Left hindlimb (tissue), 1 donor: Measurements from ENCODE around the gene ARL5C.
"Not testable (repeated sequence)": the region's sequence is repeated elsewhere in the genome, so short reads cannot be mapped to it uniquely, and the experiment has no call there.

Source experiments
- DNase-seq: peaks from one replicate; pipeline ENCODE4 v3.0.0-alpha.2; 2018

ARL5C gene

DNA sequence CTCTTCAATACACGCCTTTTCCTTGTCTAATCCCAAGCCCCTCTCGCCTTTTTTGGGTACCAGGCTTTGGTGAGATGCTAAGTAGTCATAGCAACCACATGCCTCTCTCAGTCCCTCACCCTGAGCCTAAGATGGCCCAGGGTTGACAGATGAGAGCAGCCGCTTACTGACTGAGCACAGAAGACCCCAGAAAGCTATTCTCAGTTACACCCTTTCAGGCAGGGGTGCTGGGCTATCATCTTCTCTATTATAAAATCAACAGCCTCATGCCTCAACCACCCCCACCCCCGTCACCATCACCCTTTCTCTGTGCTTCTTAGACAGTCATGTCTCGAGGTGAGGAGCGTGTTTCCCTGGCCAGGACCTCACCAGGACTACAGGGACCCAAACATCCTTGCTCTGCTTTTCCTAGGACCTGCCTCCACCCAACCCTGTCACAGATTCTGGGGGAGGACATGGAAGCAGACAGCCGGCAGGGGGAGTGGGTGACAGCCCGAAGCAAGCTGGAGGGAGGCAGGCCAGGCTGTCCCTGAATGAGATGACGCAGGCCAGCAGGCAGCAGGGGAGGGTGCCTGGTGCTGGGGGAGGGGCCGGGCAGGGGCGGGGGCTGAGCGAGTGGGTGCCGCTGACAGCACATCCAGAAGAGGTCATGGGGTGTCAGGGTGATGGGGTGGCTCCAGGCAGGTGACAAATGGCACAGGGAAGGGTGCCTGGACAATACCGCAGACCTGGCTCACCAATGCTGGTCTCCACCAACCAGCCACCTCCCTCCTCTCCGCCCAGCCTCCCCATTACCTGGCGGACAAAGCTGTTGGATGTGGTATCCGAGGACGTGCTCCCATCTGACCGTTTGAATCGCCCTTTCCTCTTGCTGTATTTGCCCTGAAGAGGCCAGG lies 28.4 kb upstream of the ARL5C start:
- DNase-seq = peak; percentile 75

DNA sequence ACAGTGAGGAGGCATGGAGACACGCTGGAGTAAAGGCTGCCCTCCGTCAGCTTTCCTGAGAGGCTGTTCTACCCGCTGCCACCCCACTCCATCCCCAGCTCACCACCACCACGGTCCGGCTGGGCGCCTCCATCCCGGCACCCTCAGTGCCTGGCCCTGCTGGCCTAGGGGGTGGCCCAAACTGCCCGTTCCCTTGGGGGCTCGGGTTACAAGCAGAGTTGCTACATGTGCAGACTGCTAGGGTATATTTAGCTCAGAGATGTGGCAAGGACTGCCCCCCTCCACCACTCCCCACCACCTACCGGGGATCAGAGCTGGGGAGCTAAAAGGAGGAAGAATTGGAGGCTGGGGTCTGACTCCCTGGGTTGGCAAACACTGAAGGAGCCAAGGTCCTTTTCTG lies 27.4 kb upstream of the ARL5C start:
- no peak for DNase-seq

DNA sequence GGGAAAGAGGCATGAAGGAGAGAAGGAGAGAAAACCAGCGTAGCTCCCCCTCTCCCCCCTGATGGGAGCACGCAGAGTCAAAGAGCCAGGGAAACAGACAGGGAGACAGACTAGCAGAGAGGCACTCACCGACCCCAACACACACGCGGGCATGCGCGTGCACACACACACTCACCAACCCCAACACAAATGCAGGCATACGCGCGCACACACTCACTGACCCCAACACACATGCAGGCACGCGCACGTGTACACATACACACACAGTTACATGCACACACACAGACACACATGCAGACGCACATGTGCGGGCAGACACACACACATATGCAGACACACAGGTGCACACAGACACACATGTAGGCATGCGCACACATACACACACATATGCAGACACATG lies 26.9 kb upstream of the ARL5C start:
- no peak for DNase-seq

DNA sequence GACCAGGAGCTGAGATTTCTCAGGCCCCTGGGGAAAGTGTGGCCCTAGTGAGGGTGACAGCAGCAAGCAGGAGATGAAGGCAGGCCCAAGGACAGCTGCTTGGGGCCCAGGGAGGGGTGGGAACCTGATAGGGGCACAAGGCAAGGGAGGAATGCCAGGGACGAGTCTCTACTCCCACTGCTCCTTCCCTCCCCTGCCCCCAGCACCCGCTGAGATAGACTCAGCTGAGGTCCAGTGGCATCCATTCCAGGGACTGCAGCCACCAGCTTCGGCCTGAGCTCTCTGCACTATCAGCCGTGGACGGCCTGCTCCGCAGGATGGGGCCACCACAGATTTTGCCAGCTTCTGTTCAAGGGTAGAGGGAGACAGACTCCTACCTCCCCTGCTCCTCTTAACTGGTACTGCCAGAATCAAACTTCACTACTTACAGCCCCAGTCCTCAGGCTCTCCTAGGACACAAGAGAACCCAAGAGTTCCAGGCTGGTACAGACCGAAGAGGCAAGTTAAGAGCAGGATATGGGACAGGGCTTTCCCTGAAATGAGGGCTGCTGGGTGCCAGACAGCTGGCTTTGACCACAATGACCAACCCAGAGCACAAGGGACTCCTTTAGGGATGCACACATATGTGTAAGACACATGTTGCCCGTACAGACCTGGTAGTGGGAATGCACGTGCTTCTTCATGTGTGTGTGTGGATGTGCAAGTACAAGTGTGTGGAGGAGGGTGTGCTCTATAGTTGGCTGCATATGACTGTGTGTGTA lies 26.0 kb upstream of the ARL5C start:
- no peak for DNase-seq

DNA sequence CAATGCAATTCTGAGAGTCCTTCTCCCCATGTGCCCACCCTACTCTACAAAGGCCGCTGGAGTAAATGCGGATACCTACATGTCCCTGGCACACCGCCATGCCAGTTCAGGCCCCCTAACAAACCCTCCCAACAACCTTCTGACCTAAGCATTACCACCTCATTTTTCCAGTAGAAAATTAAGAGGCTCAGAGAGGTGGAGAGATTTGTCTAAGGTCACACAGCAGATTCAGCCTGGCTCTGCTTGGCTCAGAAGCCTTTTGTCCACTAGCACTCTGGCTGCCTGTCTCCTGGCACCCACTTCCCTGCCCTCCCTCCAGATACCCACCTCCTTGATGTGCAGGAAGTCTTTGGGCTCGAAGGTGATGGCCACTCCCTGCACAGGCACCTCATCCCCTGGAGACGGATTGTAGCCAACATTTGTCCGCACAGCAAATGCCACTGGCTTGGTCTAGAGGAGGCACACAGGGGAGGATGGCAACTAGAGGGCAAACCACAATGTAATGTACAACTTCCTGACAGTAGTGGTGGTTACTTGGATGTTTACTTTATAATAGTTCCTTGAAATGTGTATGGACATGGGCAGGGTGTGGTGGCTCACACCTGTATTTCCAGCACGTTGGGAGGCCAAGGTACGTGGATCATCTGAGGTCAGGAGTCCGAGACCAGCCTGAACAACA lies 21.3 kb upstream of the ARL5C start:
- DNase-seq = no peak

DNA sequence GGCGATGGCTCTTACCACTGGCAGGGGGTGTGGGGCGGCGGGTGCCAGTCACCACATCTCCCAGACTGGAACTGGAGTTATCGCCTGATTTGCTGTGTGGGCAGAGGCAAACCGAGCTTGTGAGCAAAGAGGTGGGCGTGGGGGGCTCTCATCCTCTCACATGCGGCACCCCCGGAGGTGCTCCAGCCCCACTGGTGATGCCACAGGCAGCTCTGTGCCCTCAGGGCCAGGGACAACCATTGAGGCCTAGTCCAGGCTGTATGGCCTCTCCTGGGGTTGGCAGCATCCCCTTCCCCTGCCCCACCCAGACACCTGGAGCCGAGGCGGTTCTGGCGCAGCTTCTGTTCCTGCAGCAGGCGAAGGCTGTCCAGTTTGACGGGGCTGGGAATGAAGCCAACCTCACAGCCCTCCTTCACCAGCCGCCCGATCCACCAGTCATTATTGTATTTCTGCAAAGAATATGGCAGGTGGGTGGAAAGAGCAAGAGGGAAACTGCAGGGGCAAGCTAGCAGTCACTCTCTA lies 20.6 kb upstream of the ARL5C start:
- no peak for DNase-seq

DNA sequence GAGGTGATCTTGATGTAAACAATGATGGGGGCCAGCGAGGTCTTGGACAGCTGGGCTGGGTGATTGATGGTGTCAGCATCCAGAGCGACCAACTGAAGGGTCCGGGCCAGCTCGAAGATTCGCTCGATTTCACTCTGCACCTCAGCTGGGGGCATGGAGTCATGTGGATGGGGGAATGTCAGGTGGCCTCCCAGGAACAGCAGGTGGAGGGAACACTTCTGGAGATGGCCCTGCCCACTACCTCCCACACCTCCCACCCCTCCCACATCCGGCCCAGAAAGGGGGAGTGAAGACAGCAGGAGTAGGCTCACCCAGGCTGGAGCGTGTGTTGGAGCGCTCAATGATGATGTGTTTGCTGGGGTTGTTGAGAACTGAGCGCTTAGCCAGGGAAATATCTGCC lies 17.8 kb upstream of the ARL5C start:
- DNase-seq = no peak

DNA sequence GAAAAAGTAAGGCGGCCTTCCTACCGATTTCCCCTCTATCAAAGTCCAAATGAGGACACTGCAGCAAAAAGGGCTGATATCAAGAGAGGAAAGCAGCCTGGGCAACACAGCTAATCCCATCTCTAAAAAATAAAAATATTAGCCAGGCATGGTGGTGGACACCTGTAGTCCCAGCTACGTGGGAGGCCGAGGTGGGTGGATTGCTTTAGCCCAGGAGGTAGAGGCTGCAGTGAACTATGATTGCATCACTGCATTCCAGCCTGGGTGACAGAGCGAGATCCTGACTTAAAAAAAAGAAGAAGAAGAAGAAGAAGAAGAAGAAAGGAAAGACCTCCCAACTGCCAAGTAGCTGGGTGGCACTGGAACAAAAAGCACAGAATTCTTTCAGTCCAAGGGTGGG lies 17.1 kb upstream of the ARL5C start:
- DNase-seq = no peak

DNA sequence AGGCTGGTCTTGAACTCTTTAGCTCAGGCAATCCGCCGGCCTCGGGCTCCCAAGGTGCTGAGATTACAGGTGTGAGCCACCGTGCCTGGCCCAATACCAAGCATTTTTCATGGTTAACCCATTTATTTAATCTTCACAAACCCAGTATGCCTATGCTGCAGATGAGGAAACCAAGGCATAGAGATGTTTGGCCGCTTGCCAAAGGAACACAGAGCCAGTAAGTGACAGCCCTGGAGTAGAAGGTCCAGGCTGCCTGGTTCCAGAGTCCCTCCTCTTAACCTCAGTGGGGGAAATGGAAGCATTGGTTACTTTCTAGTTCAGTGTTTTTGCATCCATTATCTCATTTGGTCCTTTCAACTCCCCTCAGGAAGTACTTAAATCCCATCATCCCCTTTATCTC lies 15.3 kb upstream of the ARL5C start:
- no peak for DNase-seq

DNA sequence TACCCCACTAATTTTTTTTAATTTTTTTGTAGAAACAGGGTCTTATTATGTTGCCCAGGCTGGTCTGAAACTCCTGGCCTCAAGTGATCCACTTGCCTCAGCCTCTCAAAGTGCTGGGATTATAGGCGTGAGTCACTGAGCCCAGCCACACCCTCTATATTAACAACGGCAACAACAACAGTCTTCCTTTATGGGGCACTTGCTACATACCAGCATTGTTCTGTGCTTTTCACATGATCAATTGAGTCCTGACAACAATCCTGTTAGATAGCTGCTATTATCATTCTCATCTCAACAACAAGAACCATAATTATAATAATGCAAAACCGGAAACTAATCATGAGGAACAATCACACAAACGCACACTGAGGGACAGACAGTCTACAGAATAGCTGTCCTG lies 12.6 kb upstream of the ARL5C start:
- DNase-seq = no peak

DNA sequence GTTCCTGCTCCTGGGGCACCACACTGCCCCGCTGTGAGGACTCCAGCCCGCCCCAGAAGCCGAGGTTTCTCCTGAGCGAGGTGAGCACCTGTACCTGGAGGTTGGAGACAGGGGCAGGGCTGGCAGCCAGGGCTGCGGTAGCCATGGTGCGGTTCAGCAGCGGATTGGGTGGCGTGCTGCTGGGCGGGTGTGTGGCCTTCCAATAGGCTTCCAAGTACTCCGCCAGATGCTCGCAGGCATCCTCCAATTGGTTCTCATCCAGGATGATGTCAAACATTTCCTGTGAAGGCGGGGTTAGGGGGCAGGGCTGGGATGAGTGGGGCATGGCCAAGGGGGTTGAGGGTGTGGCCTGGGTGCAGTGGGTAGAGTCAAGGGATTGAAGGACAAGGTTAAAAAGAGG lies 11.3 kb upstream of the ARL5C start:
- DNase-seq = no peak

DNA sequence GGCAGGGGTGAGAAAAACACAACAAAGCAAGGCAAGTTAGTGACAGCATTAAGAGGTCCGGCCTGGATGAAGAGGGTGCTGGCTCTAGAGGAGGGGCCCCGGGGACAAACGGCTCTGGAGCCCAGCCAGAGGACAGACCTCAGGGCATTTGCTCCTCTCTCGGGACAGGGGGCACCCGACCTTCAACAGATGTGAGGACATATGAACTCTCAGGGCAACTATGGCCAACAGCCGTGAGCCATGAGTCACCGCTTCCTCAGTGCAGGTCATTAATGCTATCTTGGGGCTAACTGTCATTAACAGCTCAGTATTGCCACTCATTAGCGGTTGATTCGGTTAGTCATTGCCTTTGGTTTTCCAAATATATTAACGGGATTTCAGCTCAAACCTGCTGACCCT lies 9.7 kb upstream of the ARL5C start:
- DNase-seq = no peak

DNA sequence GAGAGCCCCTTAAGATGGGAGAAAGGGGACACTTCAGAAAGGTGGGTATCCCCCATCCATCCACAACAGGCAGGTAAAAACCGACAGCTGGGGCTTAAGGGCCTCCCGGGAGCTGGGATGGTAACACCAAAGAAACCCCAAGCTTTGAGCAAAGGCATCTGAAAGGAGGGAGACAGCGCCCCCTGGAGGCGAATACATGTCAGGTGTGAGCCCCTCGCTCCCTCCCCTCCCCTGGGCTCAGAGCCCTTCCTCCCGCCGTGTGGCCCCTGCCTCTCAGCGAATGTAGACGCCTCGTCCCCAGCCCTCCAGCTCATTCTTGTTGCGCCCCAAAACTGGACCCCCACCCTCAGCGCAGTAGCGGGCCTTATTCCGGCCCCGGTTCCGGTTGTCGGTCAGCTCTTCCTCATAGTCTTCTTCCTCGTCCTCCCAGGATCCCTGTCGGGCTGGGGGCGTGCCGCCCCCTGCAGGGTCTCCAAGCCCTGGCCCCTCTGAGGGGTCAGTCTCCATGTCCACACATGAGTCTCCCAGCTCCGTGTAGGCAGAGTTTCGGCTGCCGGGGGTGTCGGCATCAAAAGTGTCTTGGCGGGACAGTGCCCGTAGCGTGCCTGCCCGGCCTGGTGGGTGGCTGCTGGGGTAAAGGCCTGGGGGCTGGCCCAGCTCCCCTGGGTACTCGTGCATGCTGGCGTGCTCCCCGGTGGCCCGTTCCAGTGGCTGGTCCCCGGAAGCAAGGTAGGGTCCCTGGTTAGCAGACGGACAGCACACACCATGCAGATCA lies 9.1 kb upstream of the ARL5C start:
- DNase-seq = peak; percentile 53

DNA sequence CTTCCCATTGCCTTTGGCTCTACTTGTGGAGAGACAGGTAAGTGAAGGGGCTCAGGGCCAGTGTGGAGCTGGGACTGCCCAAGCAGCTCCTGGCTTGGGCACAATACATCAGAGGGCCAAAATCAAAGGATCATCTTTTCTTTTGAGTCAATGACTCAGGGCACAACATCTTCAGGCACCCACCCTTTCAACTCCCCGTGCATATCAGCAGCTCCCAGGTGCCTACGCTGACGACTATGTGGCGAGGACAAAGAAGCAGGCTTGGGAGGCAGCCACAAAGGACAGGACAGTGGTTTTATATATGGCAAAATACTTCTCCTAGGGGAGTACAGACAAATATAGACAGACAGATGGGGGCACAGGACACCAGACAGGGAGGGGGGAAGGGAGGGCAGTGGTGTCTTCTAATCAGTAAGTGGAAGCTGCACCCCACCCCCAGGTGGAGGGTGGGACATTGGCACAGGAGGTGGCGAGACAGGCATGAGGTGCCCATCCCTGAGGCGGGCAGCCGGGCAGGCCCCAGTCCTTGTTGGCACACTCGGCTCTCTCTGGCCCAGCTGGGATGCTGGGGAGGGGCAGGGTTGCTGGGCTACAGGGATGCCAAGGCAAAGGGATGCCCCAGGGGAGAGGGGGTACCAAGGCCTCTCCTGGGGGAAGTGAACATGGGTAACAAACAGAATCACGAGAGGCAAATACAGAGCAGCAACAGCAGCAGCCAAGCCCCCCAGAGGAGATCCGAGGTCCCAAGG lies 7.7 kb upstream of the ARL5C start:
- peak; percentile 29 for DNase-seq

DNA sequence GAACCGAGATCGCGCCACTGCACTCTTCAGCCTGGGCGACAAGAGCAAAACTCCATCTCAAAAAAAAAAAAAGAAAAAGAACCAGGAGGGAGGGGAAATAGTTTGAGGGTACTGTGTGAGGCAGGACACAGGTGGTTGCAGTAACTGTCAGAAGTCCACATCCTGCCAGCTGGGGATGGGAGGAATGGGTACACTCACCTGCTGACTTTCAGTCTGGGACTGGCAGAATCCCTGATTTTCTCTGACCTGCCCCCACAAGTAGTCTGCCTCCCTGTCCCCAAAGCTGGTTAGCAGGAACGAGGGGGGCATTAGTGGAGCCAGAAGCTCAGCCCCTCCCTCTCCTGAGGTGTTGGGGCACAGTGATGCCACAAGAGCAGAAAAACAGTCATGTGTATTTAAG lies 7.1 kb upstream of the ARL5C start:
- DNase-seq = no peak

DNA sequence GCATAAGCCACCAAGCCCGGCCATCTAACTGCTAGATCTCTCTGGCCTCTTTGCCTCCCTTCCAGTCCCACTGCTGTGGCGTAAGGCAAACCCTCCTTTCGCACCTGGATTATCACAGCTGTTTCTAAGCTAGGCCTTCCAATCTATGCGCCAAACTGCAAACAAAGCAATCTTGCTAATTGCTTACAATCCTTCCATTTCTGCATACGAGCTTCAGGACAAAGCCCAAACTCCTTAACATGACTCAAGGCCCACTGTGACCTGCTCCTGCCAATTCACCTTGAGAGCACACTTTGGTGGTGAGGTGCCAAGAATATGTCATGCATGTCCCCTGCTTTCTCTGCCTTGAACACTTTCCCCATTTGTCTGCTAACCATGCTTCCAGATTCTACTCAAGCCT lies 6.0 kb upstream of the ARL5C start:
- no peak for DNase-seq

DNA sequence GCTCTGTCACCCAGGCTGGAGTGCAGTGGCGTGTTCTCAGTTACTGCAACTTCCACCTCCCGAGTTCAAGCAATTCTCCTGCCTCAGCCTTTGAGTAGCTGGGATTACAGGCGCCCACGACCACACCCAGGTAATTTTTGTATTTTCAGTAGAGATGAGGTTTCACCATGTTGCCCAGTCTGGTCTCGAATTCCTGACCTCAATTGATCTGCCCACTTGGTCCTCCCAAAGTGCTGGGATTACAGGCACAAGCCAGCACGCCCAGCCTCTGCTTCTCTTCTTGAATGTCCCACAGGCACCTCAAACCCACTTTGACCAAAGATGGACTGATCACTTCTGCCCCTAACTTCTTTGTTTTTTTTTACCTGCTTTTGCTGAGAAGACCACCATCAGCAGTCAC lies 4.6 kb upstream of the ARL5C start:
- no peak for DNase-seq

DNA sequence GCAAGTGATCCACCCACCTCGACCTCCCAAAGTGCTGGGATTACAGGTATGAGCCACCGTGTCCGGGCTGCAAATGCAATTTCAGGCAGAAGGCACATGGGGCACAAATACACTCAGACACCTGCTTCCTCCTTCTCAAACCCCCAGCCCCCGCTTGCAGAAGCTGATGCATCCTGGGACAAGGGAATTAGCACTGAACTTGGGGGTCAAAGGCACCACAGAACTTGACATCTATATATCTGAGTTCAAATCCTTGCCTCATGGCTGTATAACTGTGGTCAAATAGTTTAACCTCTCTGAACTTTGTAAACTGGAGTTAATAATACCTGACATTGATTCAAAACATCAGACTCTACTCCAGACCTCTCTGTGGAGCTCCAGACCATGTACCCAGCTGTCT lies 4.1 kb upstream of the ARL5C start:
- no peak for DNase-seq

DNA sequence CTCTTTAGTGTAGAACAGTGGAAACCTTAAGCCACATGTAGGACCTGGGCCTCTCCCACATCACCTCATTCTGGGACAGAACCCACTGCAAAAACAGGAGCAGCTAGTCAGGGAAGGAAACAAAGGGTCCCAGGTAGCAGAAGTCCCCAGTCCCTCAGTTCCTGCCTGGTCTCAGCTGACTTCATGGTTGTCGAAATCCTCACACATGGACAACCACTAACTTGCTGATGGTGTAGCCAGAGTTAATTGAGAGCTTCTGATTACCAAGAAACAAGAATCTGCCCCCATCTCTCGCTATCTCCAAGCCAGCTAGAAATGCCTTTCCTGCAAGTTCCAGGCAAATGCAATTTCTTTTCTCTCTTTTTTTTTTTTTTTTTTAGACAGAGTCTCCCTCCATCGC lies 3.6 kb upstream of the ARL5C start:
- no peak for DNase-seq

DNA sequence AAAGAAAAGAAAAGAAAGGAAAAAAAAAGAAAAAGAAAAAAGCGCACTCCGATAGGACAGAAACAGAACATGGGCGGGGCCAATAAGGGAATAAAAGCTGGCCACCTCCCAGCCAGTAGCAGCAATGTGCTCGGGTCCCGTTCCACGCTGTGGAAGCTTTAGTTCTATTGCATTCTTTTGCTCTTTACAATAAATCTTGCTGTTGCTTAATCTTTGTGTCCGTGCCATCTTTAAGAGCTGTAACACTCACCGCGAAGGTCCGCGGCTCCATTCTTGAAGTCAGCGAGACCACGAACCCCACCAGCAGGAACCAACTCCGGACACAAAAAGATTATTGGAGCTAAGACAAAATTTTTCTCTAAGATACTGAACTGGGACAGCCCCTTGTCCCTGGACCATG lies 3.1 kb upstream of the ARL5C start:
- DNase-seq = no peak

DNA sequence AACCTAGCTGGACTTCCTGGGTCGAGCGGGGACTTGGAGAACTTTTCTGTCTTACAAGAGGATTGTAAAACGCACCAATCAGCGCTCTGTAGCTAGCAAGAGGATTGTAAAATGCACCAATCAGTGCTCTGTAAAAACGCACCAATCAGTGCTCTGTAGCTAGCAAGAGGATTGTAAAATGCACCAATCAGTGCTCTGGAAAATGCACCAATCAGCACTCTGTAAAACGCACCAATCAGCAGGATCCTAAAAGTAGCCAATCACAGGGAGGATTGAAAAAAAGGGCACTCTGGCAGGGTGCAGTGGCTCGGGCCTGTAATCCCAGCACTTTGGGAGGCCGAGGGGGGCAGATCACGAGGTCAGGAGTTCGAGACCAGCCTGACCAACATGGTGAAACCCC lies 2.5 kb upstream of the ARL5C start:
- DNase-seq = not testable (repeated sequence)

DNA sequence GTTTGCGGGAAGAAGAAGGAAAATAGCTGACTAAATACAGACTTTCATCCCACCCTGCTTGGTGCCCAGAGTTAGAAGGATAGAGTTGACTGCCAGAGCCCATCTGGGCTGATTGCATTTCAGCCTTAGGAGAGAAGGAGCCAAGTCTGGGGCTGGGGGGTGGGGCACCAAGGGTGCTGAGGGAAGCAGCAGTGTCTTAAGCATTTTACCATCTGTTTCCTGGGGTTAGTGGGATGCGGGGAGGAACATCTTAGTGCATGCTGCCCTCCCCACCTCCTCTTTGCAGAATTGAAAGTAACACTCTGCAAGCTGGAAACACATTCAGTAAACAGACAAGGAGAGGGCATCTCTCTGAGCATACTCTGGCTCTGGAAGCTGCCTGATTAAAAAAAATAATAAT lies 1.5 kb upstream of the ARL5C start:
- DNase-seq = peak; percentile 67
